Upper lobe of left lung (tissue), 6 donors: ENCODE data around the gene CFP. TPM values are rescaled to one million over a fixed set of nuclear protein-coding genes. Genes with fewer than 3 reads are reported as not detected.

Source experiments
- ATAC-seq, 2 donors: fragments of 200-7000 bp; cut with Tn5 transposase; one replicate each; pipeline ENCODE4 v1.9.1; 2022; ENCODE audit warnings: mild to moderate bottlenecking in 2 of 2, moderate library complexity in 2 of 2; ENCODE audit not compliant: low FRiP score in 2 of 2
- DNase-seq, 2 donors: peaks; one replicate each; pipeline ENCODE4 v3.0.0-alpha.2; 2019 to 2020
- H3K27ac ChIP-seq, 4 donors: fragments of 200-600 bp; sonication (generic); one replicate each; pipeline ENCODE4 v1.5.1; 2016 to 2019
- H3K27me3 ChIP-seq, 4 donors: fragments of 200-600 bp; sonication (generic); one replicate each; pipeline ENCODE4 v1.5.1; 2017 to 2019
- H3K36me3 ChIP-seq, 4 donors: fragments of 200-600 bp; sonication (generic); one replicate each; pipeline ENCODE4 v1.5.1; 2016 to 2019
- H3K4me1 ChIP-seq, 4 donors: fragments of 200-600 bp; sonication (generic); one replicate each; pipeline ENCODE4 v1.5.1; 2018 to 2019
- H3K4me3 ChIP-seq, 4 donors: fragments of 200-600 bp; sonication (generic); one replicate each; pipeline ENCODE4 v1.5.1; 2017 to 2019; ENCODE audit warnings: mild to moderate bottlenecking in 2 of 4, moderate library complexity in 1 of 4
- H3K9me3 ChIP-seq, 4 donors: fragments of 200-600 bp; sonication (generic); one replicate each; pipeline ENCODE4 v1.5.1; 2018 to 2019
- CTCF ChIP-seq, 6 experiments: fragments of 450-650 bp in 4 of 6; fragments of 200-600 bp in 2 of 6; sonication (generic) in 2 of 6; IDR thresholded peaks; one replicate each; pipeline ENCODE4 v1.5.1; 2016 to 2019; ENCODE audit warnings: antibody characterized with exemption in 6 of 6
- EP300 ChIP-seq, 4 donors: sonication (generic); formaldehyde crosslinking; IDR thresholded peaks; one replicate each; pipeline ENCODE4 v1.5.1; 2017; ENCODE audit warnings: antibody characterized with exemption in 4 of 4, control low read depth in 2 of 4
- POLR2A ChIP-seq, 4 donors: fragments of 450-650 bp; IDR thresholded peaks; one replicate each; pipeline ENCODE4 v1.5.1; 2016 to 2017; ENCODE audit warnings: antibody characterized with exemption in 4 of 4, mild to moderate bottlenecking in 2 of 4
- POLR2AphosphoS5 ChIP-seq, 2 donors: sonication (generic); formaldehyde crosslinking; IDR thresholded peaks; one replicate each; pipeline ENCODE4 v1.5.1; 2017; ENCODE audit warnings: antibody characterized with exemption in 2 of 2
- WGBS, 2 donors: methylation state at CpG; one replicate each; pipeline ENCODE4 v1.1.5; 2017 to 2018; 5-methylcytosine and 5-hydroxymethylcytosine counted together
- total RNA-seq, 6 donors: library from RNA; depleted of rRNA in 4 of 6; stranded (reverse); fragments of >200 nt in 4 of 6; gene quantifications; one replicate each; pipeline versions ENCODE4 v1.1.0 to v1.2.1, GENCODE V29; 2016 to 2021
- donor health status: DM: no; HTN: no; CAD: no; lungs with moderate emphysema.
- donor health status: DM: no; HTN: yes; CAD: no; lungs with severe emphysema.

Gene CFP
- total RNA-seq, 6 donors from 2014 or later = 9.1 to 40.6 (median 14.1) TPM

GRCh38 chrX:47584714-47585113, 45.0 kb downstream of the CFP start:
- H3K4me1 ChIP-seq = peaks cover 0 to 7% (median 0%) of the 10 kb centered on the region in 4 donors
- no peaks in the 10 kb centered on the region for H3K27me3 ChIP-seq
- 76 to 88% methylated on average over 6 of the region's 6 CpGs for WGBS, 2 donors
- no peak for ATAC-seq
- TF ChIP-seq POLR2AphosphoS5 (IDR thresholded peaks at IDR 0.05) (peak in 1 of 2 donors; percentile 4), EP300 (IDR thresholded peaks at IDR 0.05) (no peak)
- H3K27ac ChIP-seq = no peak overlapping the region
- H3K36me3 ChIP-seq = peaks cover 0 to 5% (median 0%) of the 10 kb centered on the region in 4 donors
- no peak for DNase-seq
- H3K9me3 ChIP-seq = no peaks in the 10 kb centered on the region
- peak overlapping the region in 1 of 4 donors; percentile 3 for H3K4me3 ChIP-seq

- peak overlapping the region in 1 of 4 donors; percentile 56 for H3K4me3 ChIP-seq
- no peaks in the 10 kb centered on the region for H3K9me3 ChIP-seq
- TF ChIP-seq POLR2A (IDR thresholded peaks at IDR 0.05) (no peak), POLR2AphosphoS5 (IDR thresholded peaks at IDR 0.05) (no peak), EP300 (IDR thresholded peaks at IDR 0.05) (no peak), CTCF (IDR thresholded peaks at IDR 0.05) (no peak)
- peaks cover 0 to 5% (median 0%) of the 10 kb centered on the region in 4 donors for H3K36me3 ChIP-seq
- WGBS, 2 donors = 60 to 69% methylated on average over 7 to 8 of the region's 8 CpGs
- ATAC-seq = no peak
- peak overlapping the region; percentile 79 to 89 (median 84) for H3K27ac ChIP-seq
- DNase-seq = no peak
- peaks cover 2 to 9% (median 7%) of the 10 kb centered on the region in 4 donors for H3K4me1 ChIP-seq
- no peaks in the 10 kb centered on the region for H3K27me3 ChIP-seq
Measured at GRCh38 chrX:47583240-47583861, 46.4 kb downstream of the CFP start.

- Histone ChIP-seq H3K27me3 (no peaks in the 10 kb centered on the region), H3K27ac (peak within 1 kb of the TSS; percentile 79 to 89 (median 84)), H3K9me3 (no peaks in the 10 kb centered on the region), H3K4me1 (peaks cover 3 to 13% (median 7%) of the 10 kb centered on the region in 4 donors), H3K36me3 (peaks cover 0 to 5% (median 0%) of the 10 kb centered on the region in 4 donors), H3K4me3 (peak within 1 kb of the TSS; percentile 8 to 56 (median 44))
- 0 to 34% methylated on average over 8 to 16 of the region's 28 CpGs for WGBS, 2 donors
- peak in 3 of 4 donors; percentile 32 to 57 (median 44) for TF ChIP-seq POLR2A (IDR thresholded peaks at IDR 0.05)
- peak in 2 of 6 experiments; percentile 10 to 18 for TF ChIP-seq CTCF (IDR thresholded peaks at IDR 0.05)
- peak; percentile 78 to 79 for TF ChIP-seq POLR2AphosphoS5 (IDR thresholded peaks at IDR 0.05)
- peak in 1 of 4 donors; percentile 32 for TF ChIP-seq EP300 (IDR thresholded peaks at IDR 0.05)
- ATAC-seq (peak; percentile 86 to 96), DNase-seq (peak; percentile 88 to 89)
Measured at GRCh38 chrX:47581731-47582647, 47.7 kb downstream of the CFP start, which contains the start of gene TIMP1. TIMP1 (plus strand) TSS chrX:47582436; CDS start chrX:47583416, 980 bp downstream.

- no peaks in the 10 kb centered on the region for H3K9me3 ChIP-seq
- peak in 1 of 2 donors; percentile 67 for DNase-seq
- no peaks in the 10 kb centered on the region for H3K27me3 ChIP-seq
- H3K36me3 ChIP-seq = no peaks in the 10 kb centered on the region
- TF ChIP-seq POLR2A (IDR thresholded peaks at IDR 0.05) = no peak
- TF ChIP-seq POLR2AphosphoS5 (IDR thresholded peaks at IDR 0.05) = peak; percentile 35 to 45
- H3K4me3 ChIP-seq = no peak overlapping the region
- ATAC-seq = peak; percentile 24 to 70
- peak overlapping the region in 1 of 4 donors; percentile 30 for H3K27ac ChIP-seq
- H3K4me1 ChIP-seq = peaks cover 3 to 13% (median 7%) of the 10 kb centered on the region in 4 donors
- 31 to 49% methylated on average over 8 to 9 of the region's 9 CpGs for WGBS, 2 donors
Measured at GRCh38 chrX:47579537-47579936, 50.2 kb downstream of the CFP start.

- Histone ChIP-seq H3K9me3 (no peaks in the 10 kb centered on the region), H3K4me1 (peaks cover 3 to 13% (median 9%) of the 10 kb centered on the region in 4 donors), H3K27ac (no peak overlapping the region), H3K36me3 (no peaks in the 10 kb centered on the region), H3K27me3 (no peaks in the 10 kb centered on the region), H3K4me3 (no peak overlapping the region)
- ATAC-seq (peak in 1 of 2 donors; percentile 24), DNase-seq (no peak)
- TF ChIP-seq POLR2A (IDR thresholded peaks at IDR 0.05) (no peak), POLR2AphosphoS5 (IDR thresholded peaks at IDR 0.05) (peak in 1 of 2 donors; percentile 9), CTCF (IDR thresholded peaks at IDR 0.05) (no peak), EP300 (IDR thresholded peaks at IDR 0.05) (peak in 1 of 4 donors; percentile 20)
- 51% methylated on average over 13 of the region's 16 CpGs; no CpG with 5 or more reads in 1 of the 2 donors for WGBS, 2 donors
Measured at GRCh38 chrX:47578692-47579091, 51.0 kb downstream of the CFP start.
